Omental fat pad (tissue), 4 donors: ENCODE results near the gene EWSR1. TPM values are rescaled to one million over a fixed set of nuclear protein-coding genes. Genes with fewer than 3 reads are reported as not detected.

ENCODE experiments used
- ATAC-seq: fragments of 150-250 bp; one replicate; pipeline ENCODE4 v1.9.1; 2016; ENCODE audit warnings: mild to moderate bottlenecking, moderate library complexity; ENCODE audit not compliant: low FRiP score
- DNase-seq: peaks from one replicate; pipeline ENCODE4 v3.0.0-alpha.2; 2019; ENCODE audit warnings: low spot score
- CTCF ChIP-seq, 3 donors: fragments of 450-650 bp; IDR thresholded peaks; one replicate each; pipeline ENCODE4 v1.5.1; 2016 to 2017; ENCODE audit warnings: antibody characterized with exemption in 3 of 3, mild to moderate bottlenecking in 3 of 3, moderate library complexity in 2 of 3
- total RNA-seq, 4 donors: library from RNA; depleted of rRNA; stranded (reverse); fragments of >200 nt; gene quantifications; one replicate each; pipeline ENCODE4 v1.1.0, GENCODE V29; 2016

The EWSR1 gene
- total RNA-seq, 4 donors from 2014 or later = 190 to 274 (median 202) TPM

DNA sequence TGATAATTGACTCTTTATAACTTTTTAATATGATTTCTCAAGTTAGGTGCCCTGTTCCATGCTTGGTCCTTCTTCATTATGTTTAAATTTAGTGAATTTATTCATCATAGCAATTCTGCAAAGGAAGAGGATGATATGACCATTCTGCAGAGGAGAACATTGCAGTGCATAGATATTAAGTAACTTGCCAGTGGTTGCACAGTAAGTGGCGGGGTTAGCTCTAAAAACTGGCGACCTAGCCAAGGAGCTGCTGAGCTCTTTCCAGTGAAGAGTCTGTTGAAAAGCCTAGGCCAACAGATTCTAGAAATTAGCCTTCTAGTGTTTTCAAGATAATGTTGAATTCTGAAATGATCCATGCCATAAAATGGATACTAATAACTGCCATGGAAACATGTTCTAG lies 4.6 kb downstream of the EWSR1 start:
- no peak for TF ChIP-seq CTCF (IDR thresholded peaks at IDR 0.05)
- DNase-seq = no peak
- ATAC-seq = no peak

- TF ChIP-seq CTCF (IDR thresholded peaks at IDR 0.05) = no peak
- ATAC-seq = no peak
Observed at GRCh38 chr22:29275167-29275566, 7.1 kb downstream of the EWSR1 start.

DNA sequence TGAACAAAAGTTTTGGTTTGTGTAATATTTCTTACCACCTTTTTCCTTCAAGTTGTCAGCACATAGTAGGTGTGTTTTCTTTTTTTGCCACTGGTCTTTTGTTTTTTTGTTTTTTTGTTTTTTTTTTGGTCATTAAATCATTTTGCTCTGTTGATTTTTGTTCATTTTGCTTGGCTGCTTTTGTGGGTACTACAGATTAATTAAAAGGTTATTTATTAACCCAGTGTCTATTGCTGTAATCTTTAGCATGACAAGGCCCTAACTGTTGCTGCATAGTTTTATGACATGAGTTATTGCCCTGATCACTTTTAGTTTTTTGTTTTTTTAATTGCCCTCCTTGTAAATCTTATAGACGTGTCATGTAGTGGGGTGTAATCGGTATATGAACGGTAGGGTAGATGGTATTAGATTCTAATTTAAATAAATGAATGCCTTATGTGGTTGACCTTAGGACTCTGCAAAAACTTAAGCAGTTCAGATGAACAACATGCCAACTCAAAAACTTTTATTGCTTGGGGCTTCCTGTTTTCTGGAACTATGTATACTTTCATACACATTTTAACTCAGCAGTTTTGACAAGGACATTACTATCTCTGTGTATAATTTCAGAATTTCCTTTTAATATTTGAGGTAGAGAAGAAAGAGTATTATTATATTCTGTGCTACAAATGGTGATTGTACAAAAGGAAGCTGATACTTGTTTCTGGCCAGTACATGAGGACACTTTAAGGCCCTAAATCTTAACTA lies 7.9 kb downstream of the EWSR1 start:
- DNase-seq (no peak), ATAC-seq (no peak)
- TF ChIP-seq CTCF (IDR thresholded peaks at IDR 0.05) = no peak

More at GRCh38 chr22:29275167-29275566, 7.1 kb downstream of the EWSR1 start:
- no peak for DNase-seq

GRCh38 chr22:29277927-29278326 lies 9.9 kb downstream of the EWSR1 start:
- ATAC-seq = no peak
- DNase-seq = no peak
- TF ChIP-seq CTCF (IDR thresholded peaks at IDR 0.05) = no peak

DNA sequence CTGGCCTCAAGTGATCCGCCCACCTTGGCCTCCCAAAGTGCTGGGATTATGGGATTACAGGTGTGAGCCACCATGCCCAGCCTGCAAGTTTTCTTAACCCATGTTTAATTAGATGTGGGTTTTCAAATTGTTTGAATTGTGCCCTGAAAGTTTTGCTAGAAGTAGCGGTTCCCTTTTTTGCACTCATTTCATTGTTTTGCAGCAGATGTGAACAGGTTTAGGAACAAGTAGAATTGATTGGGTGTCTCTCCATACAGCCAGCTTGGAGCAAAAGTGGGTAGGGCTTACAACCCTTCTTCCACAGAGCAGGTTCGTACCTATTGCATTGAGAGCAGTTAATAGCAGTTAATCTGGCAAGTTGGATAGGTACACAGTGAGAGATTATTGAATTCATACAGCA lies 16.1 kb downstream of the EWSR1 start:
- DNase-seq = no peak
- TF ChIP-seq CTCF (IDR thresholded peaks at IDR 0.05) = no peak
- no peak for ATAC-seq

- no peak for ATAC-seq
- no peak for DNase-seq
- TF ChIP-seq CTCF (IDR thresholded peaks at IDR 0.05) = no peak
Observed at GRCh38 chr22:29288837-29289236, 20.8 kb downstream of the EWSR1 start.

DNA sequence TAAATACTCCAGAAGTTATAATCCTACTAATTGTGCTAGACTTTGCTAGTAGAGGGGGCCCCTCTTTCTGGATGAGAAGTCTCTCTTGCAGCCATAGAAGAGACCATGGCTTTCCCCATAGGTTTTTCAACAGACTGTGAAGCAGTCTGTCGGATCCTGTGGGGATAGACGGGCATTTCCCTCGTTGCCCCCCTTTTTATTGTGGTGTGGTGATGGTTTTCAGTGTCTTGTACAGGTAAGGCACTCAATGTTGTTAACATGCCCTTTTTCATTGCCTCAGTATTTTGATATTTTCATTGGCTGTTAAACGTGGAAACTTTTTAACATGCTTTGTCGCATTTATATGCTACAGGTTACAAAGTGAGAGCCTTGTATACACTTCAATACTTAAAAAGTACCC lies 22.0 kb downstream of the EWSR1 start:
- ATAC-seq (no peak), DNase-seq (no peak)
- no peak for TF ChIP-seq CTCF (IDR thresholded peaks at IDR 0.05)
